Mammary epithelial cell (primary cell): ENCODE data around the gene DNAJC1.

Source experiments
- CTCF ChIP-seq, 2 donors: IDR thresholded peaks in 1 of 2; conservative IDR thresholded peaks in 1 of 2; 2 replicates each; pipeline ENCODE4 v1.5.1; 2011 to 2012; ENCODE audit warnings: inconsistent platforms in 2 of 2, low read length in 2 of 2, mild to moderate bottlenecking in 2 of 2, control low read depth in 1 of 2, low read depth in 1 of 2; ENCODE audit not compliant: insufficient read depth in 1 of 2; ENCODE audit errors: extremely low read depth in 1 of 2
- EZH2 ChIP-seq: IDR thresholded peaks from 2 replicates; pipeline ENCODE4 v1.6.1; 2012; ENCODE audit warnings: low read length, inconsistent platforms, borderline replicate concordance

- no peak for TF ChIP-seq CTCF (conservative IDR thresholded peaks at IDR 0.05 in 1 of 2, IDR thresholded peaks at IDR 0.05 in 1 of 2; ENCODE audit: extremely low read depth in 1 of 2, insufficient read depth in 1 of 2, low read depth in 1 of 2, low read length in 2 of 2)
- no peak for TF ChIP-seq EZH2
Observed at GRCh38 chr10:21803374-21803773, 200.2 kb downstream of the DNAJC1 start.
